Measurements from ENCODE around the gene ASCL3.
A peak's percentile ranks its signal among the peaks of the same experiment; 100 is the strongest.
"Not testable (repeated sequence)": the region's sequence is repeated elsewhere in the genome, so short reads cannot be mapped to it uniquely, and the experiment has no call there.

Gene ASCL3, protein sequence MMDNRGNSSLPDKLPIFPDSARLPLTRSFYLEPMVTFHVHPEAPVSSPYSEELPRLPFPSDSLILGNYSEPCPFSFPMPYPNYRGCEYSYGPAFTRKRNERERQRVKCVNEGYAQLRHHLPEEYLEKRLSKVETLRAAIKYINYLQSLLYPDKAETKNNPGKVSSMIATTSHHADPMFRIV

DNA sequence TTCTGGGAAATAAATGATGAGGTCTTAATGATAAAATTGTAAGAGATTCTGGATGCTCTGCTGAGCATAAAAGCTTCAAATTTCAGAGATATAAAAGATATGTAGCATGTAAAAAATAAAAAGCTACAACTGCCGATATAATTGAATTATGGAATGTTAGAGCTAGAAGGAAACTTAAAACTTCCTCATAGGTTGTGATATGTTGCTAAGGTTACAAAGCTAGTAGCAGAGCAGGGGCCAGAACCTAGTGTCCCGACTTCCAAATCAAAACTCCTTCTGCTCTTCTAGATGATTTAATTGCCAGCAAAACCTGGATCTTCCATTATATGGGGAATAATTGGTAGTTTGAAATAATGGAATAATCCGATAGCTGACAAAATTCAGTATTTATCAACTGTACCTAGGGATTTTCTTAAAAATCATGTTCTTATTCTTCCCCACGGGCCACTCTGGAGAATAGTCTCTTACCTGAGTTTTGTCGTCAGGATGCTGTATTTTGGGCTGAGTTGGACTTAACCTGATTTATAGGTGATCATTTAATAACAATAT, at the start of gene ASCL3:
ASCL3 (minus strand) TSS at position 499 of the 549 bp plus-strand sequence. CDS start 4,855 bp downstream, outside the sequence.
- TF ChIP-seq, protein P1, sequence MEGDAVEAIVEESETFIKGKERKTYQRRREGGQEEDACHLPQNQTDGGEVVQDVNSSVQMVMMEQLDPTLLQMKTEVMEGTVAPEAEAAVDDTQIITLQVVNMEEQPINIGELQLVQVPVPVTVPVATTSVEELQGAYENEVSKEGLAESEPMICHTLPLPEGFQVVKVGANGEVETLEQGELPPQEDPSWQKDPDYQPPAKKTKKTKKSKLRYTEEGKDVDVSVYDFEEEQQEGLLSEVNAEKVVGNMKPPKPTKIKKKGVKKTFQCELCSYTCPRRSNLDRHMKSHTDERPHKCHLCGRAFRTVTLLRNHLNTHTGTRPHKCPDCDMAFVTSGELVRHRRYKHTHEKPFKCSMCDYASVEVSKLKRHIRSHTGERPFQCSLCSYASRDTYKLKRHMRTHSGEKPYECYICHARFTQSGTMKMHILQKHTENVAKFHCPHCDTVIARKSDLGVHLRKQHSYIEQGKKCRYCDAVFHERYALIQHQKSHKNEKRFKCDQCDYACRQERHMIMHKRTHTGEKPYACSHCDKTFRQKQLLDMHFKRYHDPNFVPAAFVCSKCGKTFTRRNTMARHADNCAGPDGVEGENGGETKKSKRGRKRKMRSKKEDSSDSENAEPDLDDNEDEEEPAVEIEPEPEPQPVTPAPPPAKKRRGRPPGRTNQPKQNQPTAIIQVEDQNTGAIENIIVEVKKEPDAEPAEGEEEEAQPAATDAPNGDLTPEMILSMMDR (conservative IDR thresholded peaks at IDR 0.05; ENCODE audit: low read depth, low read length): no peak
- DNase-seq (ENCODE audit: low read depth): no peak
- H3K4me3 ChIP-seq (ENCODE audit: low read depth, low read length): no peak within 1 kb of the TSS

DNA sequence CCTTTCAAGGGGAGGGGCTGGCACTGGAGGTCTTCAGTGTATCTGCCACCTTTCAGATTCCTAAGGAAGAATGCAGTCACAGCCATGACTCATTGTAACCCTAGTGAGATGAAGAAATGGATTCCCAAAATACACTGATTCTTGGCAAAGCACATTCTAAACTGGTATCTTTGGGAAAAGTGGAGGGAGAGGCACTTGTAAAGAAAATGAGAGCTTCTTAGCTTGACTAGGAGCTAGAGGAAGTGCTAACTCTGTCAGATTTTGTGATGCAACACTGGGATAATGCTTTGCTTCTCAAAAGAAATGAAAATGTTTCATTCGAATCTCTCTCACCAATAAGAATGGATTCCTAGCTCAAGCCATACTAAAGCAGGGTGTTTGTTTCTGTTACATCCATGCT, 46.6 kb upstream of the ASCL3 start:
- TF ChIP-seq, protein P1 (conservative IDR thresholded peaks at IDR 0.05; ENCODE audit: low read depth, low read length): no peak
- DNase-seq (ENCODE audit: low read depth): peak; percentile 35
- H3K4me3 ChIP-seq (ENCODE audit: low read depth, low read length): no peak overlapping the region

DNA sequence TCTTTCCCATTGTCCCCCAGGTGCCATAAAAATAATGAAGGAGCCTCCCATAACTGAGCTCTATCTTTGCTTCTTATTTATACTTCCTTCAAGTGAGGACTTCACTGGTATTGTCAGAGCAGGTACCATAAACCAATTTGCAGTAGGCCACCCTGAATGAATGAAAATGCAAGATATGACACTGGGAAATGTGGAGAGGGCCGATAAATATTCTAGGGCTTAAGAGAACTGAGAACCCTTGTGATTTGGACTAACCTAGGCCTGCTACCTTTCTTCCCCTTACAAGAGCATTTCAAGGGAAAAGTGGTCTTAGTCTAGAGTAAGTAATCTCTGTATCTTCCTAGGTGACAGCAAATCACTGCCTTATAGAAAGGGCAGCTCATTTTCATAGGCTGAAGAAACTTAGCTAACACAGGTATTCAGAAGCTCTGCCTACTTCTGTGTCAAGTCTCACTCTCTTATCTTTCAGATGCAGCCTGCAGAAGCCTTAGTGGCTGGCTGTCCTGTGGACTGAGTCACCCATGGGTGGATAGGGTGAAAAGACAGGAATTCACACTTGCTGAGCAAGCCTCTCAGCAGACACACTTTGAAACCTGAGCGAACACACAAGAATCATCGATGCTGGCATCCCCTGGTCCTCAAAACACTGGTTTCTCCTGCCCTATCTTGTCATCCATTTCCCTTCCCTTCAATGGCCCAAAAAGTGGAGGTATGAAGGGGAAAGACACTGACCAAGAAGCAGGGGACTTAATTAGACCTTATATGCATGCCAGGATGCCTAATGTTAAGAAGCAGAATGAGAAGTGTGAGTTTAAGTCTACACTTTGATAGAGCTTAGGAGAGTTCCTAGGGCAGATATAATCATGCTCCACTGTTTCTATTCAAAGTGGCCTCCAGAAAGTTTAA, 45.8 kb upstream of the ASCL3 start:
- no peak overlapping the region for H3K4me3 ChIP-seq (ENCODE audit: low read depth, low read length)
- TF ChIP-seq, protein P1 (conservative IDR thresholded peaks at IDR 0.05; ENCODE audit: low read depth, low read length): no peak
- peak; percentile 52 for DNase-seq (ENCODE audit: low read depth)

DNA sequence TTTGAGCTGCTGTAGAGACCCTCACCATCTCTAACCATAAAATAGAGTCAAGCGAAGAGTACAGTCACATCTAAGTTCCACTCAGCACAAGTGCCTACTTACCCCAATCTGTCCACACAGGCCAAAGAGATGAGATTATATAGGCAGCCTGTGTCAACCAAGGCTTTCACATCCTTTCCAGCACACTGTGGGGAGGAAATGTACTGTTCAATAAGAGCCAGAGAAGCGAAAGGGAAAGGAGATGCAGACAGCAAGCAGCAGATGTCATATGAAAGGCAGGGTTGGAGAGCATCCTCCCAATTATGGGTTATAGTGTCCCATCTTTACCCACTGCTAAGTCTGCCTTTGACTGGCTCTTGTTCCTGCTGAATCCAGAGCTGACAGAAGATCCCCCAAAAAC, 44.6 kb upstream of the ASCL3 start:
- DNase-seq (ENCODE audit: low read depth): no peak

DNA sequence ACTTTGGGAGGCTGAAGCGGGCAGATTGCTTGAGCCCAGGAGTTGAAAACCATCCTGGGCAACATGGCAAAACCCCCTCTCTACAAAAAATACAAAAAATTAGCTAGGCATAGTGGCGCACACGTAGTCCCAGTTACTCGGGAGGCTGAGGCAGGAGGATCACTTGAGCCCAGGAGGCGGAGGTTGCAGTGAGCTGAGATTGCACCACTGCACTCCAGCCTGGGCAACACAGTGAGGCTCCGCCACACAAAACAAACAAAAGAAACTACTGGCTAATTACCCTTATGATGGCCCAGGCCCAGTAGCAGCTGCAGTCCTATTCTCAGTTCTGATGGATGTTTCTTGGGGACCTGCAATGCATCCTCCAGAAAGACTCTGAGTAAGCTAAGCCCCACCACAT, 44.0 kb upstream of the ASCL3 start:
- H3K4me3 ChIP-seq (ENCODE audit: low read depth, low read length); DNase-seq (ENCODE audit: low read depth): not testable (repeated sequence)

More for the DNA sequence above, 44.6 kb upstream of the ASCL3 start:
- TF ChIP-seq, protein P1 (conservative IDR thresholded peaks at IDR 0.05; ENCODE audit: low read depth, low read length): no peak
- H3K4me3 ChIP-seq (ENCODE audit: low read depth, low read length): no peak overlapping the region

DNA sequence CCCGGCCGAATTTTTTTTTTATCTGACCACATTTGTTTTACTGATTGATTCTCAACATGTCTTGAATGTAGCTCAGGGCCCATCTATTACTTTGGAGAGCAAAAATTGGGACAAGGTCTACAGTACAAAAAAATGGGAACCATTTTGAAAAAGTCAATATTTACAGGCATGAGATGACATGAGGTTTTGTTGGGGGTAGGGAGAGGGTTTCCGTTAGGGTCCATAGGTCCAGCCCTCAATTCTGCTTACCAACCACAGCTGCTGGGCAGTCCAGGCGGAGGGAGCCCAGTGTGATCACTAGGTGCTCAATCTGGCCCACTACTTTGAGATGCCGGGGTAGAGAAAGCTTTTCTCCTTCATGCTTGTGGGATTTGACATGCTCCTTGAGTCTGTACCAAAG, 42.6 kb upstream of the ASCL3 start:
- TF ChIP-seq, protein P1 (conservative IDR thresholded peaks at IDR 0.05; ENCODE audit: low read depth, low read length): no peak

DNA sequence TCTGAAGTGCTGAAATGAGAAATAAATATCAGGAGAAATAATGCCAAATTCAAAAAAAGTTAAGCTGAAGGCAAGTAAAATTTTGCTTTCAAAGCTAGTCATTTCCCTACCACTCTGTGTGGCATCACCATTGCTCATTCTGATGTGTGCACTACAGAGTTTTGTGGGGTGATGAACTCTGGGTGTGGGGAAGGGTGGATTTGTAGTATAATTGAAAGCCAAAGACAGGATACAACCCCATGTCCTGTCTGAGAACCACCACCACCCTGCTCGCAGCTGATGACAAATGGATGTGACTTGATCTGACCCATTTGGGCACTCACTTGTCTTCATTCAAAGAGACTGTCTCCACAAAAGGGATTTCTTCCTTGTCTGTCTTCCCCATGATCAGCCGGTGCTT, 40.7 kb upstream of the ASCL3 start:
- DNase-seq (ENCODE audit: low read depth): no peak
- TF ChIP-seq, protein P1 (conservative IDR thresholded peaks at IDR 0.05; ENCODE audit: low read depth, low read length): no peak
- H3K4me3 ChIP-seq (ENCODE audit: low read depth, low read length): no peak overlapping the region

More for the DNA sequence above, 42.6 kb upstream of the ASCL3 start:
- no peak overlapping the region for H3K4me3 ChIP-seq (ENCODE audit: low read depth, low read length)
- no peak for DNase-seq (ENCODE audit: low read depth)
